Sigmoid colon (tissue), 4 donors: ENCODE measurements around the gene P3H3.

Experiments used
- EP300 ChIP-seq, 4 donors: sonication (generic); formaldehyde crosslinking; IDR thresholded peaks; one replicate each; pipeline ENCODE4 v1.6.1; 2017; ENCODE audit warnings: antibody characterized with exemption in 4 of 4
- POLR2A ChIP-seq, 2 donors: fragments of 450-650 bp; IDR thresholded peaks; one replicate each; pipeline ENCODE4 v1.6.1; 2016; ENCODE audit warnings: antibody characterized with exemption in 2 of 2, mild to moderate bottlenecking in 2 of 2, moderate library complexity in 2 of 2
- TF ChIP-seq, protein P1 (sequence below), 4 experiments: fragments of 450-650 bp in 3 of 4; fragments of 200-600 bp in 1 of 4; IDR thresholded peaks; one replicate each; pipeline ENCODE4 v1.5.1; 2016 to 2019; ENCODE audit warnings: antibody characterized with exemption in 4 of 4, mild to moderate bottlenecking in 3 of 4, moderate library complexity in 2 of 4

DNA sequence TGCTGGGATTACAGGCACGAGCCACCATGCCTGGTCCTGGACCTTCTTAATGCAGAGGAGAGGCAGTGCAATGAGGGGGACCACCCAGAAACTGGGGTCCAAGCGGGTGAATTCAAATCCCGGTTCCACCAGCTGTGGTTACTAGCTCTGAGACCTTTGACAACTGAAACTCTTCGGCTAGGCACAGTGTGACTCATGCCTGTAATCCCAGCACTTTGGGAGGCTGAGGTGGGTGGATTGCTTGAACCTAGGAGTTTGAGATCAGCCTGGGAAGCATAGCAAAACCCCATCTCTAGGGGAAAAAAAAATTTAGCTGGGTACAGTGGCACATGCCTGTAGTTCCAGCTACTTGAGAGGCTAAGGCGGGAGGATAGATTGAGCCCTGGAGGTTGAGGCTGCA lies 43.9 kb upstream of the P3H3 start:
- TF ChIP-seq, protein P1, sequence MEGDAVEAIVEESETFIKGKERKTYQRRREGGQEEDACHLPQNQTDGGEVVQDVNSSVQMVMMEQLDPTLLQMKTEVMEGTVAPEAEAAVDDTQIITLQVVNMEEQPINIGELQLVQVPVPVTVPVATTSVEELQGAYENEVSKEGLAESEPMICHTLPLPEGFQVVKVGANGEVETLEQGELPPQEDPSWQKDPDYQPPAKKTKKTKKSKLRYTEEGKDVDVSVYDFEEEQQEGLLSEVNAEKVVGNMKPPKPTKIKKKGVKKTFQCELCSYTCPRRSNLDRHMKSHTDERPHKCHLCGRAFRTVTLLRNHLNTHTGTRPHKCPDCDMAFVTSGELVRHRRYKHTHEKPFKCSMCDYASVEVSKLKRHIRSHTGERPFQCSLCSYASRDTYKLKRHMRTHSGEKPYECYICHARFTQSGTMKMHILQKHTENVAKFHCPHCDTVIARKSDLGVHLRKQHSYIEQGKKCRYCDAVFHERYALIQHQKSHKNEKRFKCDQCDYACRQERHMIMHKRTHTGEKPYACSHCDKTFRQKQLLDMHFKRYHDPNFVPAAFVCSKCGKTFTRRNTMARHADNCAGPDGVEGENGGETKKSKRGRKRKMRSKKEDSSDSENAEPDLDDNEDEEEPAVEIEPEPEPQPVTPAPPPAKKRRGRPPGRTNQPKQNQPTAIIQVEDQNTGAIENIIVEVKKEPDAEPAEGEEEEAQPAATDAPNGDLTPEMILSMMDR (IDR thresholded peaks at IDR 0.05): no peak
- TF ChIP-seq POLR2A (IDR thresholded peaks at IDR 0.05) (no peak), EP300 (IDR thresholded peaks at IDR 0.05) (no peak)
